Uterus (tissue), 2 donors: ENCODE data around the gene KRTAP19-5.

Experiments used
- POLR2A ChIP-seq, 2 donors: fragments of 450-650 bp; IDR thresholded peaks; one replicate each; pipeline ENCODE4 v1.6.1; 2016; ENCODE audit warnings: antibody characterized with exemption in 2 of 2, mild to moderate bottlenecking in 1 of 2, moderate library complexity in 1 of 2
- TF ChIP-seq, protein P1 (sequence below), 4 experiments: fragments of 200-600 bp in 2 of 4; fragments of 450-650 bp in 2 of 4; sonication (generic) in 2 of 4; IDR thresholded peaks; one replicate each; pipeline ENCODE4 v1.5.1; 2016 to 2019; ENCODE audit warnings: antibody characterized with exemption in 4 of 4, mild to moderate bottlenecking in 2 of 4, moderate library complexity in 1 of 4

DNA sequence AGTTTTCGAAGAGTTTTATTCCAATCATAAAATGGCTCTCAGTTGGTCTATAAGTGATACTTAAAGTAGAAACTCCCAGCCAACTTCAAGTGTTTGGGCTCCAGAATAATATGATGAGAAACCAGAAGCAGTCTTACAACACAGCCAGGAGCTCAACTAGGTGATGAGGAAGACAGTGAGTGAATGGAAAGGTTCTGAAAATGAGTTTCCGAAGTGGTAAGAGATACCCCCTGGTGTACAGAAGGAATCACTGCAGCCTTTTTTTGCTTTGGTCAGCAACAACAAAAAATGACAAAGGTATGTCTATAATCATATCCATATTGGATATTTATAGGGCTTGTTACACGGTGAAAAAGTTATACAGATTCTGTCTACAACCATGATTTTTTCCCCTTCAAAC, 38.2 kb downstream of the KRTAP19-5 start:
- TF ChIP-seq, protein P1, sequence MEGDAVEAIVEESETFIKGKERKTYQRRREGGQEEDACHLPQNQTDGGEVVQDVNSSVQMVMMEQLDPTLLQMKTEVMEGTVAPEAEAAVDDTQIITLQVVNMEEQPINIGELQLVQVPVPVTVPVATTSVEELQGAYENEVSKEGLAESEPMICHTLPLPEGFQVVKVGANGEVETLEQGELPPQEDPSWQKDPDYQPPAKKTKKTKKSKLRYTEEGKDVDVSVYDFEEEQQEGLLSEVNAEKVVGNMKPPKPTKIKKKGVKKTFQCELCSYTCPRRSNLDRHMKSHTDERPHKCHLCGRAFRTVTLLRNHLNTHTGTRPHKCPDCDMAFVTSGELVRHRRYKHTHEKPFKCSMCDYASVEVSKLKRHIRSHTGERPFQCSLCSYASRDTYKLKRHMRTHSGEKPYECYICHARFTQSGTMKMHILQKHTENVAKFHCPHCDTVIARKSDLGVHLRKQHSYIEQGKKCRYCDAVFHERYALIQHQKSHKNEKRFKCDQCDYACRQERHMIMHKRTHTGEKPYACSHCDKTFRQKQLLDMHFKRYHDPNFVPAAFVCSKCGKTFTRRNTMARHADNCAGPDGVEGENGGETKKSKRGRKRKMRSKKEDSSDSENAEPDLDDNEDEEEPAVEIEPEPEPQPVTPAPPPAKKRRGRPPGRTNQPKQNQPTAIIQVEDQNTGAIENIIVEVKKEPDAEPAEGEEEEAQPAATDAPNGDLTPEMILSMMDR (IDR thresholded peaks at IDR 0.05) = no peak
- no peak for TF ChIP-seq POLR2A (IDR thresholded peaks at IDR 0.05)
